ENCODE data around the gene CDH4. TPM values are rescaled to one million over a fixed set of nuclear protein-coding genes. Genes with fewer than 3 reads are reported as not detected.

Gene CDH4
- total RNA-seq, 1 donor from 2014 or later: 0.06 TPM

DNA sequence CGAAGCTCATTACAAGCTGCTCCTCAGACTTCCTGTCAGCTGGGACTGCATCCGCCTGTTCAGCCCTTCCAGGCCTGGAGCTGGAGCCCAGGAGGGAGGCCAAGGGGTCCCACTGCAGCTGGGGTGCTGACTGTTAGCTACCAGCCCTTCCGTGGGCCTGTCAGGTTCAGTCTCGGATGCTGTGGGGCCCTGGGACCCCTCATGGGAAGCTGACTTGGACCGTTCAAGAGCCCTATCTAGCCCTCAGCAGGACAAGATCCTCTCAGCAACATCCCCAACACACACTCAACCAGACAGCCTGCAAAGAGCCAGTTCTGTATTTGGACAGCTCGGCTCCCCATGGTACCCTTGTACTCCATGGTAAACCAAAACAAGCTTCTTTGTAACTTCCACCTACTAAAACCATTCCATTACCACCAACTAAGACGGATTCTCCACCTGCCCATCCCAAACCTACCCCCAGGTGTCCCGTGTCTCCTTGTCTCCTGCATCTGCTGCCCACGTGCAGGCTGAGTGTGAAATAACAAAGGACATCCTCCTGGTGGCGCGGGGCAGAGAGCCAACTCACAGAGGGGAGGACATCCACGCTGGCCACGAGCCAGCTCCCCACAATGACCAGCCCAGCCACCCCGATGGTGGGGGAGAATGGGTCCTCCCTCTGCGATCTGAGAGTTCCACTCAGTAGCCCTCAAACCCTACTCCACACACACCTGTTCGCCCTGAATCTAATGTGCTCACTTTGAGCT lies 702.4 kb downstream of the CDH4 start:
- no peaks in the 10 kb centered on the region for H3K9me3 ChIP-seq
- intact Hi-C loops (cut with DNase I): no loop called here
- DNase-seq (peak; percentile 39), ATAC-seq (no peak)
- no peak overlapping the region for H3K27ac ChIP-seq
- H3K27me3 ChIP-seq (ENCODE audit: low read depth): peaks cover 28% of the 10 kb centered on the region
- no peak for TF ChIP-seq CTCF (IDR thresholded peaks at IDR 0.05)
- H3K4me3 ChIP-seq: no peak overlapping the region
- H3K4me1 ChIP-seq: no peaks in the 10 kb centered on the region
- H3K36me3 ChIP-seq: no peaks in the 10 kb centered on the region

DNA sequence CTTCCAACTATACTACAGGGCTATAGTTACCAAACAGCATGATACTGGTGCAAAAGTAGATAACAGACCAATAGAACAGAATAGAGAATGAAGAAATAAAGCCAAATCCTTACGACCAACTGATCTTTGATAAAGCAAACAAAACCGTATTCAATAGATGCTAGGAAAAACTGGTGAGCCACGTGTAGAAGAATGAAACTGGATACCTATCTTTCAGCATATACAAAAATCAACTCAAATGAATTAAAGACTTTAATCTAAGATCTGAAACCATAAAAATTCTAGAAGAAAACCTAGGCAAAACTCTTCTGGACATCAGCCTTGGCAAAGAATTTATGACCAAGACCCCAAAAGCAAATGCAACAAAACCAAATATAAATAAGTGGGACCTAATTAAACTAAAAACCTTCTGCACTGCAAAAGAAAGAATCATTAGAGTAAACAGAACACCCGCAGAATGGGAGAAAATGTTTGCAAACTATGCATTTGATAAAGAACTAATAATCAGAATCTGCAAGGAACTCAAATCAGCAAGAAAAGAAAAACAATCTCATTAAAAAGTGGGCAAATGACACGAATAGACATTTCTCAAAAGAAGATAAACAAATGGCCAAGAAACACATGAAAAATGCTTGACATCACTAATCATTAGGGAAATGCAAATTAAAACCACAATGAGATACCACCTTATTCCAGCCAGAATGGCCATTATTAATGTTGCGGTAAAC lies 703.8 kb downstream of the CDH4 start:
- Histone ChIP-seq H3K9me3 (no peaks in the 10 kb centered on the region), H3K4me3 (no peak overlapping the region), H3K27ac (no peak overlapping the region), H3K27me3 (ENCODE audit: low read depth) (peaks cover 28% of the 10 kb centered on the region), H3K36me3 (no peaks in the 10 kb centered on the region), H3K4me1 (no peaks in the 10 kb centered on the region)
- DNase-seq (no peak), ATAC-seq (no peak)
- intact Hi-C loops (cut with DNase I): no loop called here
- no peak for TF ChIP-seq CTCF (IDR thresholded peaks at IDR 0.05)

- no peak for TF ChIP-seq CTCF (IDR thresholded peaks at IDR 0.05)
- H3K36me3 ChIP-seq: no peaks in the 10 kb centered on the region
- DNase-seq (no peak), ATAC-seq (no peak)
- no peaks in the 10 kb centered on the region for H3K4me1 ChIP-seq
- intact Hi-C loops (cut with DNase I): no loop called here
- H3K9me3 ChIP-seq: no peaks in the 10 kb centered on the region
- no peak overlapping the region for H3K4me3 ChIP-seq
- H3K27ac ChIP-seq: no peak overlapping the region
- H3K27me3 ChIP-seq (ENCODE audit: low read depth): peaks cover 25% of the 10 kb centered on the region
These were observed 704.6 kb downstream of the CDH4 start for GRCh38 chr20:61956396-61957342.

- Histone ChIP-seq H3K4me3 (no peak overlapping the region), H3K27ac (no peak overlapping the region), H3K27me3 (ENCODE audit: low read depth) (peaks cover 16% of the 10 kb centered on the region), H3K4me1 (no peaks in the 10 kb centered on the region), H3K36me3 (no peaks in the 10 kb centered on the region), H3K9me3 (no peaks in the 10 kb centered on the region)
- intact Hi-C loops (cut with DNase I): no loop called here
- no peak for TF ChIP-seq CTCF (IDR thresholded peaks at IDR 0.05)
- ATAC-seq (no peak), DNase-seq (no peak)
These were observed 706.1 kb downstream of the CDH4 start for GRCh38 chr20:61957961-61958715.
